GM23338 (cell line): ENCODE data around the gene OR7G1. TPM values are rescaled to one million over a fixed set of nuclear protein-coding genes. Genes with fewer than 3 reads are reported as not detected.

Source experiments
- ATAC-seq: fragments of 200-7000 bp; cut with Tn5 transposase; 3 replicates; pipeline ENCODE4 v1.9.1; 2020
- DNase-seq: peaks from one replicate; pipeline ENCODE4 v3.0.0-alpha.2; 2015; ENCODE audit warnings: low spot score
- H2AFZ ChIP-seq: fragments of 200-600 bp; sonication (generic); 2 replicates; pipeline ENCODE4 v1.8.0; 2016; ENCODE audit warnings: antibody characterized with exemption, mild to moderate bottlenecking, moderate library complexity
- H3F3A ChIP-seq: fragments of 200-600 bp; sonication (generic); replicated peaks from 2 replicates; pipeline ENCODE4 v1.8.0; 2017; ENCODE audit warnings: antibody characterized with exemption, mixed run types, low read depth
- H3K27ac ChIP-seq: fragments of 200-600 bp; sonication (generic); 2 replicates; pipeline ENCODE4 v1.6.1; 2016; ENCODE audit warnings: low read depth
- H3K27me3 ChIP-seq: fragments of 200-600 bp; sonication (generic); 2 replicates; pipeline ENCODE4 v1.8.0; 2016; ENCODE audit warnings: mild to moderate bottlenecking, mixed run types, moderate library complexity; ENCODE audit not compliant: insufficient read depth
- H3K36me3 ChIP-seq: fragments of 200-600 bp; sonication (generic); 2 replicates; pipeline ENCODE4 v1.8.0; 2016; ENCODE audit warnings: mild to moderate bottlenecking; ENCODE audit not compliant: insufficient read depth
- H3K4me1 ChIP-seq: fragments of 200-600 bp; sonication (generic); 2 replicates; pipeline ENCODE4 v1.8.0; 2016; ENCODE audit warnings: mild to moderate bottlenecking, moderate library complexity; ENCODE audit not compliant: insufficient read depth
- H3K4me2 ChIP-seq: fragments of 200-600 bp; sonication (generic); 2 replicates; pipeline ENCODE4 v1.7.1; 2017; ENCODE audit warnings: mixed run types
- H3K4me3 ChIP-seq: fragments of 200-600 bp; sonication (generic); 2 replicates; pipeline ENCODE4 v1.6.1; 2016; ENCODE audit warnings: mixed run types
- H3K79me2 ChIP-seq: fragments of 200-600 bp; sonication (generic); replicated peaks from 2 replicates; pipeline ENCODE4 v1.8.0; 2017; ENCODE audit warnings: mild to moderate bottlenecking; ENCODE audit not compliant: insufficient read depth
- H3K9me2 ChIP-seq: fragments of 200-600 bp; sonication (generic); 2 replicates; pipeline ENCODE4 v1.8.0; 2017; ENCODE audit not compliant: insufficient read depth
- H4K20me1 ChIP-seq: fragments of 200-600 bp; sonication (generic); replicated peaks from 2 replicates; pipeline ENCODE4 v1.8.0; 2017; ENCODE audit warnings: mild to moderate bottlenecking; ENCODE audit not compliant: insufficient read depth
- H3K27ac Mint-ChIP-seq: 2 replicates; pipeline ENCODE4 v1.8.0; 2020; ENCODE audit warnings: inconsistent platforms, mild to moderate bottlenecking, moderate library complexity, mixed read lengths
- H3K27me3 Mint-ChIP-seq: 3 replicates; pipeline ENCODE4 v1.8.0; 2022; ENCODE audit warnings: low read depth, mild to moderate bottlenecking, moderate library complexity, mixed read lengths, inconsistent platforms; ENCODE audit not compliant: insufficient read depth, poor library complexity
- H3K36me3 Mint-ChIP-seq: 3 replicates; pipeline ENCODE4 v1.8.0; 2021; ENCODE audit warnings: low read depth, mild to moderate bottlenecking, inconsistent platforms, moderate library complexity, mixed read lengths
- H3K4me1 Mint-ChIP-seq: 3 replicates; pipeline ENCODE4 v1.8.0; 2020; ENCODE audit warnings: mild to moderate bottlenecking, inconsistent platforms, mixed read lengths
- H3K4me3 Mint-ChIP-seq: 3 replicates; pipeline ENCODE4 v1.8.0; 2021; ENCODE audit warnings: moderate library complexity, mild to moderate bottlenecking, inconsistent platforms, mixed read lengths
- H3K9me3 Mint-ChIP-seq: 3 replicates; pipeline ENCODE4 v1.8.0; 2020; ENCODE audit warnings: moderate library complexity, mild to moderate bottlenecking, inconsistent platforms, mixed read lengths
- CREB1 ChIP-seq: fragments of 250-450 bp; sonication (Bioruptor Pico); IDR thresholded peaks from 2 replicates; pipeline ENCODE4 v1.5.0; 2020; ENCODE audit warnings: low read depth, mild to moderate bottlenecking, moderate library complexity
- CTCF ChIP-seq, 2 experiments: fragments of 200-600 bp in 1 of 2; sonication (generic) in 1 of 2; conservative IDR thresholded peaks; 2 replicates each; pipeline versions ENCODE4 v1.5.1 to v1.6.1; 2016 to 2017; ENCODE audit warnings: antibody characterized with exemption in 2 of 2, low read depth in 2 of 2, mild to moderate bottlenecking in 2 of 2, moderate library complexity in 1 of 2
- EZH2 ChIP-seq: fragments of 200-600 bp; sonication (generic); IDR thresholded peaks from one replicate; pipeline ENCODE4 v1.8.0; 2017; ENCODE audit warnings: antibody characterized with exemption, mild to moderate bottlenecking, low read depth; ENCODE audit not compliant: unreplicated experiment
- EZH2phosphoT487 ChIP-seq: fragments of 200-600 bp; sonication (generic); IDR thresholded peaks from one replicate; pipeline ENCODE4 v1.8.1; 2018; ENCODE audit warnings: antibody characterized with exemption; ENCODE audit not compliant: unreplicated experiment
- JUNB ChIP-seq: IDR thresholded peaks from one replicate; pipeline ENCODE4 v1.6.1; 2016; ENCODE audit warnings: antibody characterized with exemption; ENCODE audit not compliant: unreplicated experiment
- NANOG ChIP-seq: IDR thresholded peaks from 2 replicates; pipeline ENCODE4 v1.6.1; 2016; ENCODE audit warnings: antibody characterized with exemption, borderline replicate concordance
- POLR2AphosphoS5 ChIP-seq: IDR thresholded peaks from 2 replicates; pipeline ENCODE4 v1.6.1; 2016; ENCODE audit warnings: antibody characterized with exemption, low read depth
- REST ChIP-seq: IDR thresholded peaks from one replicate; pipeline ENCODE4 v1.6.1; 2018; ENCODE audit warnings: antibody characterized with exemption; ENCODE audit not compliant: unreplicated experiment
- STAT1 ChIP-seq: IDR thresholded peaks from one replicate; pipeline ENCODE4 v1.6.1; 2016; ENCODE audit warnings: antibody characterized with exemption; ENCODE audit not compliant: unreplicated experiment
- ZNF114 ChIP-seq: fragments of 250-450 bp; sonication (Bioruptor Pico); IDR thresholded peaks from 2 replicates; pipeline ENCODE4 v1.5.0; 2020; ENCODE audit warnings: mild to moderate bottlenecking, moderate library complexity
- ZNF331 ChIP-seq: fragments of 250-450 bp; sonication (Bioruptor Pico); IDR thresholded peaks from 2 replicates; pipeline ENCODE4 v1.5.0; 2020; ENCODE audit warnings: low read depth, mild to moderate bottlenecking, moderate library complexity
- ZNF462 ChIP-seq: fragments of 250-450 bp; sonication (Bioruptor Pico); IDR thresholded peaks from 2 replicates; pipeline ENCODE4 v1.5.0; 2020; ENCODE audit warnings: mild to moderate bottlenecking, moderate library complexity
- polyA plus RNA-seq: library from polyadenylated mRNA; unstranded; fragments of >200 nt; fragmentation: Nextera tagmentation; extraction: Ambion mirVana; gene quantifications from 2 replicates; pipeline ENCODE4 v1.2.1, GENCODE V29; 2016
- total RNA-seq: library from RNA; depleted of rRNA; stranded (reverse); fragments of >200 nt; shearing (Covaris generic); gene quantifications from 2 replicates; pipeline ENCODE4 v1.2.3, GENCODE V29; 2014
- TF ChIP-seq, protein P1 (sequence below): IDR thresholded peaks from 2 replicates; pipeline ENCODE4 v1.6.1; 2016; ENCODE audit warnings: antibody characterized with exemption

Gene OR7G1
- total and polyA plus RNA-seq, 2 experiments from 2014 or later, result not detected

- Mint-ChIP-seq H3K9me3 (peaks cover 81% of the 10 kb centered on the region), H3K4me1 (no peaks in the 10 kb centered on the region), H3K36me3 (peaks cover 100% of the 10 kb centered on the region), H3K4me3 (no peak overlapping the region), H3K27ac (no peak overlapping the region), H3K27me3 (no peaks in the 10 kb centered on the region)
- no peak overlapping the region for H3K4me3 ChIP-seq
- TF ChIP-seq POLR2AphosphoS5 (no peak), EZH2phosphoT487 (no peak), STAT1 (no peak), CREB1 (no peak), ZNF462 (CRISPR knock-in tag) (no peak), ZNF331 (CRISPR knock-in tag) (no peak), EZH2 (no peak), CTCF (conservative IDR thresholded peaks at IDR 0.05; ENCODE audit: low read depth in 2 of 2) (no peak), REST (no peak), ZNF114 (CRISPR knock-in tag) (no peak), JUNB (no peak), NANOG (no peak)
- TF ChIP-seq, protein P1, sequence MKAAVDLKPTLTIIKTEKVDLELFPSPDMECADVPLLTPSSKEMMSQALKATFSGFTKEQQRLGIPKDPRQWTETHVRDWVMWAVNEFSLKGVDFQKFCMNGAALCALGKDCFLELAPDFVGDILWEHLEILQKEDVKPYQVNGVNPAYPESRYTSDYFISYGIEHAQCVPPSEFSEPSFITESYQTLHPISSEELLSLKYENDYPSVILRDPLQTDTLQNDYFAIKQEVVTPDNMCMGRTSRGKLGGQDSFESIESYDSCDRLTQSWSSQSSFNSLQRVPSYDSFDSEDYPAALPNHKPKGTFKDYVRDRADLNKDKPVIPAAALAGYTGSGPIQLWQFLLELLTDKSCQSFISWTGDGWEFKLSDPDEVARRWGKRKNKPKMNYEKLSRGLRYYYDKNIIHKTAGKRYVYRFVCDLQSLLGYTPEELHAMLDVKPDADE, result no peak
- H4K20me1 ChIP-seq, result peaks cover 21% of the 10 kb centered on the region
- no peaks in the 10 kb centered on the region for H3K4me1 ChIP-seq
- H3K27me3 ChIP-seq, result no peaks in the 10 kb centered on the region
- no peak for ATAC-seq
- H2AFZ ChIP-seq, result no peak overlapping the region
- no peak overlapping the region for H3K27ac ChIP-seq
- no peaks in the 10 kb centered on the region for H3F3A ChIP-seq
- peaks cover 58% of the 10 kb centered on the region for H3K79me2 ChIP-seq
- H3K4me2 ChIP-seq, result no peak overlapping the region
- H3K9me2 ChIP-seq, result no peaks in the 10 kb centered on the region
- H3K36me3 ChIP-seq, result peaks cover 40% of the 10 kb centered on the region
- no peak for DNase-seq
These were observed 40.7 kb upstream of the OR7G1 start for GRCh38 chr19:9156304-9156703.
